ENCODE data around the gene DIS3L2. TPM values are rescaled to one million over a fixed set of nuclear protein-coding genes. Genes with fewer than 3 reads are reported as not detected.

The DIS3L2 gene
- total RNA-seq, 6 donors from 2014 or later = 31.2 to 98.5 (median 50.3) TPM

GRCh38 chr2:232142502-232142901 lies 181.0 kb downstream of the DIS3L2 start:
- Histone ChIP-seq H3K9me3 (no peaks in the 10 kb centered on the region), H3K27me3 (no peaks in the 10 kb centered on the region), H3K4me1 (no peaks in the 10 kb centered on the region), H3K27ac (no peak overlapping the region), H3K36me3 (no peaks in the 10 kb centered on the region), H3K4me3 (no peak overlapping the region)
- TF ChIP-seq EP300 (IDR thresholded peaks at IDR 0.05) = no peak
- no peak for TF ChIP-seq POLR2A (IDR thresholded peaks at IDR 0.05)
- TF ChIP-seq CTCF (IDR thresholded peaks at IDR 0.05) = no peak
- no peak for TF ChIP-seq POLR2AphosphoS5 (IDR thresholded peaks at IDR 0.05)
- DNase-seq = no peak
- no peak for ATAC-seq (ENCODE audit: low FRiP score in 2 of 2)
- 87 to 89% methylated on average over 5 of the region's 5 CpGs for WGBS, 2 donors

GRCh38 chr2:232146294-232146693 lies 184.8 kb downstream of the DIS3L2 start:
- Histone ChIP-seq H3K27ac (no peak overlapping the region), H3K27me3 (no peaks in the 10 kb centered on the region), H3K36me3 (no peaks in the 10 kb centered on the region), H3K9me3 (no peaks in the 10 kb centered on the region), H3K4me1 (no peaks in the 10 kb centered on the region), H3K4me3 (no peak overlapping the region)
- no peak for DNase-seq
- TF ChIP-seq EP300 (IDR thresholded peaks at IDR 0.05) (no peak), POLR2A (IDR thresholded peaks at IDR 0.05) (no peak), CTCF (IDR thresholded peaks at IDR 0.05) (no peak), POLR2AphosphoS5 (IDR thresholded peaks at IDR 0.05) (no peak)
- no peak for ATAC-seq (ENCODE audit: low FRiP score in 2 of 2)

- H3K27ac ChIP-seq = no peak overlapping the region
- 97 to 100% methylated on average over 2 of the region's 2 CpGs for WGBS, 2 donors
- TF ChIP-seq EP300 (IDR thresholded peaks at IDR 0.05) = no peak
- no peak for TF ChIP-seq POLR2AphosphoS5 (IDR thresholded peaks at IDR 0.05)
- TF ChIP-seq CTCF (IDR thresholded peaks at IDR 0.05) = no peak
- no peaks in the 10 kb centered on the region for H3K9me3 ChIP-seq
- no peaks in the 10 kb centered on the region for H3K4me1 ChIP-seq
- DNase-seq = no peak
- no peaks in the 10 kb centered on the region for H3K27me3 ChIP-seq
- no peak for ATAC-seq (ENCODE audit: low FRiP score in 2 of 2)
- no peak overlapping the region for H3K4me3 ChIP-seq
- no peaks in the 10 kb centered on the region for H3K36me3 ChIP-seq
Observed at GRCh38 chr2:232147440-232148077, 186.0 kb downstream of the DIS3L2 start.

GRCh38 chr2:232162187-232162586 lies 200.7 kb downstream of the DIS3L2 start:
- 96 to 97% methylated on average over 3 of the region's 3 CpGs for WGBS, 2 donors
- Histone ChIP-seq H3K27ac (no peak overlapping the region), H3K4me1 (no peaks in the 10 kb centered on the region), H3K36me3 (peaks cover 0 to 23% (median 18%) of the 10 kb centered on the region in 4 donors), H3K9me3 (no peaks in the 10 kb centered on the region), H3K27me3 (no peaks in the 10 kb centered on the region), H3K4me3 (no peak overlapping the region)
- ATAC-seq (ENCODE audit: low FRiP score in 2 of 2) (no peak), DNase-seq (no peak)
- TF ChIP-seq EP300 (IDR thresholded peaks at IDR 0.05) = no peak
- no peak for TF ChIP-seq CTCF (IDR thresholded peaks at IDR 0.05)
- no peak for TF ChIP-seq POLR2A (IDR thresholded peaks at IDR 0.05)
- TF ChIP-seq POLR2AphosphoS5 (IDR thresholded peaks at IDR 0.05) = no peak

GRCh38 chr2:232170396-232170795 lies 208.9 kb downstream of the DIS3L2 start:
- no peak for ATAC-seq (ENCODE audit: low FRiP score in 2 of 2)
- peaks cover 0 to 4% (median 0%) of the 10 kb centered on the region in 4 donors for H3K36me3 ChIP-seq
- peaks cover 0 to 4% (median 1%) of the 10 kb centered on the region in 4 donors for H3K4me1 ChIP-seq
- H3K27ac ChIP-seq = no peak overlapping the region
- H3K27me3 ChIP-seq = no peaks in the 10 kb centered on the region
- whole genome bisulfite sequencing, 2 donors = 38 to 48% methylated on average over 2 of the region's 2 CpGs
- TF ChIP-seq POLR2A (IDR thresholded peaks at IDR 0.05) (no peak), POLR2AphosphoS5 (IDR thresholded peaks at IDR 0.05) (no peak), EP300 (IDR thresholded peaks at IDR 0.05) (no peak), CTCF (IDR thresholded peaks at IDR 0.05) (no peak)
- H3K9me3 ChIP-seq = peaks cover 0 to 3% (median 0%) of the 10 kb centered on the region in 4 donors
- DNase-seq = no peak
- H3K4me3 ChIP-seq = no peak overlapping the region
